Mesenchymal stem cell (in vitro differentiated cells and primary cell): ENCODE measurements around the gene PANX1.
"Not testable (repeated sequence)": the region's sequence is repeated elsewhere in the genome, so short reads cannot be mapped to it uniquely, and the experiment has no call there.

Experiments used
- DNase-seq: peaks from one replicate; pipeline ENCODE4 v3.0.0-alpha.2; 2013
- H2AFZ ChIP-seq: one replicate; pipeline ENCODE4 v1.6.1; 2013; ENCODE audit warnings: low read depth, mild to moderate bottlenecking, control low read depth, inconsistent platforms, low read length, moderate library complexity
- H2AK5ac ChIP-seq: 2 replicates; pipeline ENCODE4 v1.6.1; 2013; ENCODE audit warnings: low read length, moderate library complexity, mild to moderate bottlenecking, inconsistent platforms; ENCODE audit not compliant: severe bottlenecking
- H2BK120ac ChIP-seq: one replicate; pipeline ENCODE4 v1.6.1; 2013; ENCODE audit warnings: low read depth, mild to moderate bottlenecking, inconsistent platforms, low read length, moderate library complexity
- H2BK12ac ChIP-seq, 2 experiments: one replicate each; pipeline ENCODE4 v1.6.1; 2013; ENCODE audit warnings: inconsistent platforms in 2 of 2, low read length in 2 of 2, mild to moderate bottlenecking in 2 of 2, moderate library complexity in 2 of 2, control low read depth in 1 of 2
- H2BK15ac ChIP-seq: one replicate; pipeline ENCODE4 v1.6.1; 2013; ENCODE audit warnings: mild to moderate bottlenecking, low read depth, inconsistent platforms; ENCODE audit not compliant: poor library complexity, severe bottlenecking
- H2BK5ac ChIP-seq: 2 replicates; pipeline ENCODE4 v1.6.1; 2013; ENCODE audit warnings: low read depth, mild to moderate bottlenecking, low read length, control low read depth, inconsistent platforms; ENCODE audit not compliant: poor library complexity, severe bottlenecking
- H3K14ac ChIP-seq, 2 experiments: one replicate each; pipeline ENCODE4 v1.6.1; 2013; ENCODE audit warnings: inconsistent platforms in 2 of 2, low read length in 2 of 2, control low read depth in 1 of 2, mild to moderate bottlenecking in 1 of 2, moderate library complexity in 1 of 2
- H3K18ac ChIP-seq, 2 experiments: one replicate each; pipeline ENCODE4 v1.6.1; 2013; ENCODE audit warnings: inconsistent platforms in 2 of 2, low read length in 2 of 2, control low read depth in 1 of 2, low read depth in 1 of 2, mild to moderate bottlenecking in 1 of 2
- H3K23ac ChIP-seq, 2 experiments: one replicate each; pipeline ENCODE4 v1.6.1; 2013; ENCODE audit warnings: inconsistent platforms in 2 of 2, low read length in 2 of 2, mild to moderate bottlenecking in 2 of 2, moderate library complexity in 2 of 2, control low read depth in 1 of 2
- H3K27ac ChIP-seq: 2 replicates; pipeline ENCODE4 v1.5.1; 2013; ENCODE audit warnings: mild to moderate bottlenecking, moderate library complexity, low read length, control low read depth, inconsistent platforms; ENCODE audit not compliant: poor library complexity, severe bottlenecking
- H3K27me3 ChIP-seq, 2 experiments: 2 replicates each; pipeline versions ENCODE4 v1.6.1 to v1.7.0; 2013; ENCODE audit warnings: low read length in 2 of 2, mild to moderate bottlenecking in 2 of 2, moderate library complexity in 2 of 2, control low read depth in 1 of 2, inconsistent platforms in 1 of 2; ENCODE audit not compliant: control insufficient read depth in 1 of 2, insufficient read depth in 1 of 2
- H3K36me3 ChIP-seq, 2 experiments: 2 replicates each; pipeline versions ENCODE4 v1.6.1 to v1.7.0; 2013; ENCODE audit warnings: low read length in 2 of 2, control low read depth in 1 of 2, inconsistent platforms in 1 of 2, low read depth in 1 of 2, mild to moderate bottlenecking in 1 of 2; ENCODE audit not compliant: insufficient read depth in 2 of 2, control insufficient read depth in 1 of 2
- H3K4ac ChIP-seq, 2 experiments: one replicate each; pipeline ENCODE4 v1.6.1; 2013; ENCODE audit warnings: inconsistent platforms in 2 of 2, low read length in 2 of 2, mild to moderate bottlenecking in 2 of 2, moderate library complexity in 2 of 2, control low read depth in 1 of 2, low read depth in 1 of 2
- H3K4me1 ChIP-seq: 2 replicates; pipeline ENCODE4 v1.6.1; 2013; ENCODE audit warnings: low read depth, low read length, control low read depth; ENCODE audit not compliant: control insufficient read depth, insufficient read depth
- H3K4me2 ChIP-seq: 2 replicates; pipeline ENCODE4 v1.6.1; 2013; ENCODE audit warnings: low read length, mild to moderate bottlenecking, inconsistent platforms; ENCODE audit not compliant: poor library complexity, severe bottlenecking
- H3K4me3 ChIP-seq, 2 experiments: 2 replicates each; pipeline versions ENCODE4 v1.5.1 to v1.7.0; 2013; ENCODE audit warnings: low read length in 2 of 2, mild to moderate bottlenecking in 2 of 2, control low read depth in 1 of 2, low read depth in 1 of 2; ENCODE audit not compliant: insufficient read depth in 1 of 2
- H3K79me1 ChIP-seq: replicated peaks from 2 replicates; pipeline ENCODE4 v1.6.1; 2013; ENCODE audit warnings: mild to moderate bottlenecking, control low read depth, low read length, inconsistent platforms; ENCODE audit not compliant: poor library complexity, severe bottlenecking
- H3K9ac ChIP-seq: 2 replicates; pipeline ENCODE4 v1.7.0; 2013; ENCODE audit warnings: mild to moderate bottlenecking, low read length, moderate library complexity
- H3K9me3 ChIP-seq: 2 replicates; pipeline ENCODE4 v1.7.0; 2013; ENCODE audit warnings: mild to moderate bottlenecking, low read length; ENCODE audit not compliant: control insufficient read depth
- H4K8ac ChIP-seq: one replicate; pipeline ENCODE4 v1.6.1; 2013; ENCODE audit warnings: inconsistent platforms, mild to moderate bottlenecking, low read length, moderate library complexity
- H4K91ac ChIP-seq: one replicate; pipeline ENCODE4 v1.6.1; 2013; ENCODE audit warnings: mild to moderate bottlenecking, low read length, inconsistent platforms
- WGBS: methylation state at CpG from one replicate; pipeline ENCODE4 v1.1.7; 2013; ENCODE audit warnings: mixed read lengths; 5-methylcytosine and 5-hydroxymethylcytosine counted together

PANX1 gene

GRCh38 chr11:94157339-94157738 lies 28.7 kb downstream of the PANX1 start:
- Histone ChIP-seq H3K79me1 (peaks cover 19% of the 10 kb centered on the region), H3K36me3 (peaks cover 0 to 12% of the 10 kb centered on the region in 2 experiments)
- not testable (repeated sequence) for H3K14ac ChIP-seq, H2AFZ ChIP-seq, H2BK12ac ChIP-seq, H4K8ac ChIP-seq, H2BK5ac ChIP-seq, H3K4me2 ChIP-seq, H2AK5ac ChIP-seq, DNase-seq, H3K4me3 ChIP-seq, H3K4me1 ChIP-seq, H3K9ac ChIP-seq, H3K4ac ChIP-seq, H3K9me3 ChIP-seq, H3K27me3 ChIP-seq, H4K91ac ChIP-seq, H3K27ac ChIP-seq, H2BK120ac ChIP-seq, H2BK15ac ChIP-seq, H3K18ac ChIP-seq, H3K23ac ChIP-seq
- 100% methylated on average over 1 of the region's 3 CpGs for WGBS

- no peak overlapping the region for H2AK5ac ChIP-seq
- no peak overlapping the region for H3K4me3 ChIP-seq
- H3K9me3 ChIP-seq = no peaks in the 10 kb centered on the region
- no peak overlapping the region for H3K4ac ChIP-seq
- H2BK120ac ChIP-seq = no peak overlapping the region
- no peak overlapping the region for H3K23ac ChIP-seq
- H2BK12ac ChIP-seq = no peak overlapping the region
- H3K36me3 ChIP-seq = peaks cover 5 to 11% of the 10 kb centered on the region in 2 experiments
- H3K9ac ChIP-seq = no peak overlapping the region
- no peak overlapping the region for H2BK15ac ChIP-seq
- no peak overlapping the region for H3K18ac ChIP-seq
- H3K4me1 ChIP-seq = no peaks in the 10 kb centered on the region
- H2AFZ ChIP-seq = no peak overlapping the region
- H3K27ac ChIP-seq = no peak overlapping the region
- H3K79me1 ChIP-seq = peaks cover 42% of the 10 kb centered on the region
- no peak overlapping the region for H4K8ac ChIP-seq
- no peak overlapping the region for H3K4me2 ChIP-seq
- H4K91ac ChIP-seq = no peak overlapping the region
- no peaks in the 10 kb centered on the region for H3K27me3 ChIP-seq
- WGBS = 95% methylated on average over 1 of the region's 1 CpG
- DNase-seq = no peak
- no peak overlapping the region for H3K14ac ChIP-seq
- no peak overlapping the region for H2BK5ac ChIP-seq
Observed at GRCh38 chr11:94168882-94169281, 40.2 kb downstream of the PANX1 start.

GRCh38 chr11:94169516-94169915 lies 40.9 kb downstream of the PANX1 start:
- peaks cover 48% of the 10 kb centered on the region for H3K79me1 ChIP-seq
- no peak overlapping the region for H2BK12ac ChIP-seq
- no peak overlapping the region for H3K4me2 ChIP-seq
- H3K27ac ChIP-seq = no peak overlapping the region
- no peaks in the 10 kb centered on the region for H3K27me3 ChIP-seq
- H3K4me1 ChIP-seq = no peaks in the 10 kb centered on the region
- H3K14ac ChIP-seq = no peak overlapping the region
- H3K9me3 ChIP-seq = no peaks in the 10 kb centered on the region
- no peak overlapping the region for H3K18ac ChIP-seq
- no peak overlapping the region for H2BK5ac ChIP-seq
- no peak overlapping the region for H2AK5ac ChIP-seq
- no peak overlapping the region for H2AFZ ChIP-seq
- no peak for DNase-seq
- H3K4ac ChIP-seq = no peak overlapping the region
- H2BK120ac ChIP-seq = no peak overlapping the region
- no peak overlapping the region for H4K8ac ChIP-seq
- H3K23ac ChIP-seq = no peak overlapping the region
- no peak overlapping the region for H2BK15ac ChIP-seq
- H4K91ac ChIP-seq = no peak overlapping the region
- no peak overlapping the region for H3K4me3 ChIP-seq
- 74% methylated on average over 3 of the region's 4 CpGs for WGBS
- no peak overlapping the region for H3K9ac ChIP-seq
- peaks cover 5 to 11% of the 10 kb centered on the region in 2 experiments for H3K36me3 ChIP-seq

GRCh38 chr11:94169930-94170545 lies 41.4 kb downstream of the PANX1 start:
- Histone ChIP-seq H3K79me1 (peaks cover 50% of the 10 kb centered on the region), H3K4me1 (no peaks in the 10 kb centered on the region), H3K27ac (no peak overlapping the region), H3K23ac (no peak overlapping the region), H2AK5ac (no peak overlapping the region), H2AFZ (no peak overlapping the region), H3K4me2 (no peak overlapping the region), H4K91ac (no peak overlapping the region), H2BK15ac (no peak overlapping the region), H2BK5ac (no peak overlapping the region), H3K18ac (no peak overlapping the region), H2BK12ac (no peak overlapping the region), H4K8ac (no peak overlapping the region), H3K9ac (no peak overlapping the region), H3K4me3 (no peak overlapping the region), H3K9me3 (no peaks in the 10 kb centered on the region), H2BK120ac (no peak overlapping the region), H3K36me3 (peaks cover 5 to 11% of the 10 kb centered on the region in 2 experiments), H3K27me3 (no peaks in the 10 kb centered on the region), H3K14ac (no peak overlapping the region), H3K4ac (no peak overlapping the region)
- WGBS = 91% methylated on average over 6 of the region's 8 CpGs
- no peak for DNase-seq
